GM19468 (cell line): ENCODE measurements around the gene GFRA1.

Source experiments
- ATAC-seq: cut with Tn5 transposase; IDR thresholded peaks from one replicate; pipeline ENCODE4 v1.9.1; 2021; ENCODE audit warnings: mild to moderate bottlenecking, moderate library complexity, moderate number of reproducible peaks; ENCODE audit not compliant: unreplicated experiment; ENCODE audit errors: extremely low read depth

The GFRA1 gene

DNA sequence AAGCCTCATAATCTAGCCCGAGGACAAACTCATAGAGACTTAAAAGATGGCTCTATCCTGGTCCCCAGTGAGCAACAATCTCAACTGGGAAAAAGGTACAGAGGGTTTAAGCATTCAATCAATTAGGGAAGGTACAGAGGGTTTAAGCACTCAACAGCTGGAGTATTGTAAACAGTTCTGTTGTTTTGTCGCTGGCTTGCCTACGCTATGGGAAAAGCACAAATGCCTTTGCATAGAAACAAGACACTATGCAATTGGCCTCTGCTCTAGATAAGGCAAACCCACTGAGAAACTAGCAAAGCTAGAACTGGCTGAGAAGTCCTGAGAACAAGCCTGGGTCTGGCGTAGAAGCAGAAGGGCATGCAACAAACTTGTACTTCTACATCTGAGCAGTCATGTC, 69.3 kb downstream of the GFRA1 start:
- ATAC-seq = no peak

- ATAC-seq = no peak
Measured at GRCh38 chr10:116201670-116202430, 71.2 kb downstream of the GFRA1 start.

DNA sequence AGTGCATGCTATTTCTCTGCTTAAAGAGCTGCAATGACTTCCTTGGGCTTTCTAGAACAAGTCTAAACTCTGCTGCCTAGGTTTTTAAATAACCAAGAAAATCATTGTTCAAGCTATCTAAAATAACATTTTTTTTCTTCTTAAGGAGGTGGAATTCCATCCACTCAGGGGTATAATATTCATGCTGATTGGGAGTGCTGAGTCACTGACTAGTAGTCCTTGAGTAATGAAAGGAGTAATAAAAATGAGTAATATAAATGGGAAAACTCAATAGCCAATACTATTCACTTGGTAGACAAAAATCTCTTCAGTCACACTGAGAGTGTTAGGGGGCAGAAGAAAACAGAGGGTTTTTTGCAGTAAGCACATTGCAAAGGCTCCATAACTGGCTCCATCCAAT, 72.0 kb downstream of the GFRA1 start:
- no peak for ATAC-seq

DNA sequence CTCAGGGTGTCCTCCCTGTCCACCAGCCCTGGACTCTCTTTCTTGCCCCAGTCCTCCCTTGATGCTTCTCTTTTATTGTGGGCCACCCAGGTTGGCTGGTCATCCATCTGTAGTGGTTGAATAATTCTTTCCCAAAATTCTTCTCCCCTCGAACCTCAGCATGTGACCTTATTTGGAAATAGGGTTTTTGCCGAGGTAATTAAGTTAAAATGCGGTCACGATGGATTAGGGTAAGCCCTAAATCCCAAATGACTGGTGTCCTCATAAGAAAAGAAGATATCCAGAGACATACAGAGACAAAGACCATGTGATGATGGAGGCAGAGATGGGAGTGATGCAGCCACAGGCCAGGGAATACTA, 74.3 kb downstream of the GFRA1 start:
- ATAC-seq = no peak

GRCh38 chr10:116197946-116198675, 74.9 kb downstream of the GFRA1 start:
- no peak for ATAC-seq

GRCh38 chr10:116195583-116195982, 77.4 kb downstream of the GFRA1 start:
- no peak for ATAC-seq

DNA sequence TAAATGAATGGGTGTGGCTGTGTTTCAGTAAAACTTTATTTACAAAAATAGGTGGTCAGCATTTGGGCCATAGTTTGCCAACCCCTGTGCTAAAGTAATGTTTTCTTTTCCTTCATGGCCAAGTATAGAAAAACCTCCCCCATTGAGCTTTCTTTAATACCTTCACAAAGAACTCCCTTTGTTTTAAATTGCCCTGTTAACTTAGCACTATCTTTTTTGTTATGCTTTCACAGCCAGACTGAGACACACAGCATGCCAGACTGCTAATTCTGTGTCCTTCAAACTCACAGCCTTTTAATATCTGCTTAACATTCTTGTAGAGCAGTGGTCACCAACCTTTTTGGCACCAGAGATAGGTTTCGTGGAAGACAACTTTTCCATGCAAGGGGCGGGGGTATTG, 78.0 kb downstream of the GFRA1 start:
- ATAC-seq = no peak

- no peak for ATAC-seq
Measured at GRCh38 chr10:116194061-116194460, 78.9 kb downstream of the GFRA1 start.

DNA sequence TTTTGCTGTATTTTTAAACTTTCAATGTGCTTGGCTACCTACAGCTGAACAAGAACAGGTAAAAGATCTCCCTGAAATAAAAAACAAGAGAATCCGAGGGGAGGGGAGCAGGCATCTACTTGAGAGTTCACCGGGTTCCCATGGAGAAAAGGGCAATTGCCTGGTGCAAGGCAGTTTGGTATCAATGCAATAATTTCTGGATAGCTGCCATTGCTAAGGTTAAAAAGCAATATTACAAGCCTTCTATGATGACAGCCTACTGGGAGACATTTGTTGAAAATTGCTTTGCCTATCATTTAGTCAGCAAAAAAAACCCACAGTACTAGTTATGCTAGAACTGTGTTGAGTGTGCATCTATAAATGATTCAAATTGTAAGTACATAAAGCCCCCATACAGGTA, 82.1 kb downstream of the GFRA1 start:
- ATAC-seq = no peak

- no peak for ATAC-seq
Measured at GRCh38 chr10:116186273-116186672, 86.7 kb downstream of the GFRA1 start.

GRCh38 chr10:116185199-116185867, 87.7 kb downstream of the GFRA1 start:
- no peak for ATAC-seq

DNA sequence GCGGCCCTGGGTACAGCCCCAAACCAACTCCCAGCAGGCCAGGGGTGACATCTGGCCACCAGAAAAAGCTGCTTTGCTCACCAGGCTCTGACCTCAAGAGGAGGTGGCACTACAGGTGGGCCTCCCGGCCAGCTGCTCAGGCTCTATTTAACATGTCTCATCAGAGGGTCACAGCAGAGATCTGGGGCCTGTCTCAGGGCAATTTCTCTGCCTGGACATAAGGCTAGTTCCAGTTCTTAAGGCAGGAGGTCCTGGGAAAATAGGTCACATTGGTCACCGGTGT, 88.6 kb downstream of the GFRA1 start:
- no peak for ATAC-seq

- no peak for ATAC-seq
Measured at GRCh38 chr10:116183733-116184511, 89.1 kb downstream of the GFRA1 start.

DNA sequence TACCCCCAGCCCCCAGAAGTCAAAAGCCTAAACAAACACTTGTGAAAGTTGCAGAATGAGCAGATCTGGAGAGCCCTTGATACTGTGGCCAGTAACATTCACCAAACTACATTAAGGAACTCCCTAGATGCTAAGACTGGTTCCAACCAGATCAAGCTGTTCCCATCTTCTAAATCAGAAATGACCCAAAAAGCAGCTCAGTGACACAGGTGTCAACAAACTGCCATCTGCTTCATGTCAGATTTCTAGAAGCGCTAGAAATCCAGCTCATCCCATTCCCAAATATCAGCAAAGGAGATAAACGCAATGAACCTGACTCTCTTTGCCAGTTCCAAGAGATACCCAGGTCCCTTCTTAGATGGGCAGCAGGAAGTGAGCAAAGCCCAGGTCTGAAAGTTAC, 90.6 kb downstream of the GFRA1 start:
- ATAC-seq = no peak

- no peak for ATAC-seq
Measured at GRCh38 chr10:116178086-116178605, 94.9 kb downstream of the GFRA1 start.

DNA sequence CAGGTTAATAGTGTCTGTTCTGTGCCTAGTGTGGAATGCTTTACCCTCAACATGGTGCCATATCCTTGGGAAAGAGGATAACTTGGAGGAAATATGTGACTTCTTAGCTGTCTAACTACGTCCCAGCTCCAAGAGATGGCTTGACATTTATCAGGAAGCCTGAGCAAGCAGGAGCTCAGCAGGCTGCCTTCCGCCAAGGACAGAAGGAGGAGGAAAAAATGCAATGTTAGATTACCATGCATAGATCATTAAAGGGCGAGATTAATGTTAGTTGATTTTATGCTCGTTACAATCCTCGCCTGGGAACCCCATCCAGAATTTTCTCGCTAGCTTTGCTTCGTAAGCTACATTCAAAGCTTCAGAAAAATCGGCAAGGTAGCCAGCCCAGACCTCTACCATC, 97.8 kb downstream of the GFRA1 start:
- ATAC-seq = no peak

GRCh38 chr10:116171505-116171904, 101.5 kb downstream of the GFRA1 start:
- no peak for ATAC-seq

- no peak for ATAC-seq
Measured at GRCh38 chr10:116170815-116171250, 102.2 kb downstream of the GFRA1 start.

DNA sequence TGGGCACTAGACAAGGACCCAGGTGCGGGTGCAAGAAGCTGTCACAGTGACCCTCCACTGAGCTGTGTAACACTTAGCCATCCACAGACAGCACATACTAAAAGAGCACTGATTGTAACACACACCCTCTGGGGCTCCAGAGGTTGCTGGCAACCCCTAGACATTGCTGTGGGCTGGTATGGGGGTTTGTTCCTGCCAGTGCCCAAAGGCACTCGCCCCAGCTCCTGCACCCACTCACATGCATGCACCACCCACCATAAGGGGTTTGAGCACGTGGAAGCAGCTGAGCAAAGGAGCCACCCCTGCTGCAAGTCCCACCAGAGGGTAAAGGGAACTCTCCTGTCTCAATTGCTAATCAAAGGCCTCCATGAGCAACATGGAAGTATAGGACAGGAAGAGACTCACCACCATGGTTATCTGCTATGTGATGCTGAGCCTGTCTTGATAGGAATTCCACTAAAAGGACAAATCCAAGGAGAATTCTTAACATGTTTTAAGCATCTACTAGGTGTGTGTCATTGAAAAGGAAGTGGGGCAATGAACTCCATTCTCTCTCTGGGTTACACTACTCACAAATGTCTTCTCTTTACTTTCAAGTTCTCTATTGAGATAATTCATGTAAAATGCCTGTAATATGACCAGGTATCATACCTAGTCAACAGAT, 103.1 kb downstream of the GFRA1 start:
- no peak for ATAC-seq

GRCh38 chr10:116168745-116169144, 104.3 kb downstream of the GFRA1 start:
- no peak for ATAC-seq
